ENCODE measurements around the gene RAB27A. TPM values are rescaled to one million over a fixed set of nuclear protein-coding genes. Genes with fewer than 3 reads are reported as not detected.

The RAB27A gene
- total and polyA plus RNA-seq, 2 experiments from 2014 or later: 3.2 to 5.8 TPM

DNA sequence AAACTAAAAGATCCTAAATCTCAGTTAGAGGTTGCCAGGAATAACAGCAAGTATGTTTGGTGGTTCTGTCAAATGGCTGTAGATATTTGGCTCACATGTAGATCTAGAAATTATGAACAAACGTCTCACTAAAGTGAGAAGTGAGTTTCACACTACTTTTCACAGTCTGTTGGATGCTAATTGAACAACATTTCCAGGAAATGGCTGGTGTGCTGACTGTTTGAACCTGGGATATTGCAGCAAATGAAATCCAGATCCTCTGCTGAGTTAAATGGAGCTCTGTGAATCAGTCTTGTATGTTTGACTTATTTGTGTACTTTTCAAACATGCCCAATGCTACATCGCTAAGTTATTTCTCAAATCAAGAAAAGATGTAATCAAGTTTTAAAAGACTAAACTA is 71.6 kb downstream of the RAB27A start:
- H3K27me3 ChIP-seq (ENCODE audit: insufficient read depth): no peaks in the 10 kb centered on the region
- no peaks in the 10 kb centered on the region for H3K9me2 ChIP-seq (ENCODE audit: insufficient read depth)
- Mint-ChIP-seq H3K36me3 (ENCODE audit: low read depth) (no peaks in the 10 kb centered on the region), H3K4me3 (no peak overlapping the region), H3K4me1 (peaks cover 15% of the 10 kb centered on the region), H3K27me3 (ENCODE audit: insufficient read depth, low read depth, poor library complexity) (peaks cover 3% of the 10 kb centered on the region), H3K9me3 (peaks cover 2% of the 10 kb centered on the region; the same call in 2 of the 3 replicates), H3K27ac (no peak overlapping the region)
- no peaks in the 10 kb centered on the region for H3K79me2 ChIP-seq (replicated peaks; ENCODE audit: insufficient read depth)
- H3K27ac ChIP-seq (ENCODE audit: low read depth): no peak overlapping the region
- no peaks in the 10 kb centered on the region for H3K36me3 ChIP-seq (ENCODE audit: insufficient read depth)
- TF ChIP-seq CREB1 (CRISPR knock-in tag; IDR thresholded peaks at IDR 0.05; ENCODE audit: low read depth): no peak
- TF ChIP-seq ETS1 (IDR thresholded peaks at IDR 0.05): no peak
- TF ChIP-seq, protein P1, sequence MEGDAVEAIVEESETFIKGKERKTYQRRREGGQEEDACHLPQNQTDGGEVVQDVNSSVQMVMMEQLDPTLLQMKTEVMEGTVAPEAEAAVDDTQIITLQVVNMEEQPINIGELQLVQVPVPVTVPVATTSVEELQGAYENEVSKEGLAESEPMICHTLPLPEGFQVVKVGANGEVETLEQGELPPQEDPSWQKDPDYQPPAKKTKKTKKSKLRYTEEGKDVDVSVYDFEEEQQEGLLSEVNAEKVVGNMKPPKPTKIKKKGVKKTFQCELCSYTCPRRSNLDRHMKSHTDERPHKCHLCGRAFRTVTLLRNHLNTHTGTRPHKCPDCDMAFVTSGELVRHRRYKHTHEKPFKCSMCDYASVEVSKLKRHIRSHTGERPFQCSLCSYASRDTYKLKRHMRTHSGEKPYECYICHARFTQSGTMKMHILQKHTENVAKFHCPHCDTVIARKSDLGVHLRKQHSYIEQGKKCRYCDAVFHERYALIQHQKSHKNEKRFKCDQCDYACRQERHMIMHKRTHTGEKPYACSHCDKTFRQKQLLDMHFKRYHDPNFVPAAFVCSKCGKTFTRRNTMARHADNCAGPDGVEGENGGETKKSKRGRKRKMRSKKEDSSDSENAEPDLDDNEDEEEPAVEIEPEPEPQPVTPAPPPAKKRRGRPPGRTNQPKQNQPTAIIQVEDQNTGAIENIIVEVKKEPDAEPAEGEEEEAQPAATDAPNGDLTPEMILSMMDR (conservative IDR thresholded peaks at IDR 0.05; ENCODE audit: low read depth in 2 of 2): no peak
- no peak for TF ChIP-seq POLR2AphosphoS5 (IDR thresholded peaks at IDR 0.05; ENCODE audit: low read depth)
- no peak for TF ChIP-seq ZNF331 (CRISPR knock-in tag; IDR thresholded peaks at IDR 0.05; ENCODE audit: low read depth)
- TF ChIP-seq ZNF462 (CRISPR knock-in tag; IDR thresholded peaks at IDR 0.05): no peak
- no peak for TF ChIP-seq NANOG (IDR thresholded peaks at IDR 0.05; ENCODE audit: borderline replicate concordance)
- TF ChIP-seq STAT1 (IDR thresholded peaks at IDR 0.05; ENCODE audit: unreplicated experiment): no peak
- no peak for TF ChIP-seq EZH2phosphoT487 (IDR thresholded peaks at IDR 0.05; ENCODE audit: unreplicated experiment)
- no peak for TF ChIP-seq ZNF114 (CRISPR knock-in tag; IDR thresholded peaks at IDR 0.05)
- no peak for TF ChIP-seq EZH2 (IDR thresholded peaks at IDR 0.05; ENCODE audit: low read depth, unreplicated experiment)
- TF ChIP-seq, protein P2, sequence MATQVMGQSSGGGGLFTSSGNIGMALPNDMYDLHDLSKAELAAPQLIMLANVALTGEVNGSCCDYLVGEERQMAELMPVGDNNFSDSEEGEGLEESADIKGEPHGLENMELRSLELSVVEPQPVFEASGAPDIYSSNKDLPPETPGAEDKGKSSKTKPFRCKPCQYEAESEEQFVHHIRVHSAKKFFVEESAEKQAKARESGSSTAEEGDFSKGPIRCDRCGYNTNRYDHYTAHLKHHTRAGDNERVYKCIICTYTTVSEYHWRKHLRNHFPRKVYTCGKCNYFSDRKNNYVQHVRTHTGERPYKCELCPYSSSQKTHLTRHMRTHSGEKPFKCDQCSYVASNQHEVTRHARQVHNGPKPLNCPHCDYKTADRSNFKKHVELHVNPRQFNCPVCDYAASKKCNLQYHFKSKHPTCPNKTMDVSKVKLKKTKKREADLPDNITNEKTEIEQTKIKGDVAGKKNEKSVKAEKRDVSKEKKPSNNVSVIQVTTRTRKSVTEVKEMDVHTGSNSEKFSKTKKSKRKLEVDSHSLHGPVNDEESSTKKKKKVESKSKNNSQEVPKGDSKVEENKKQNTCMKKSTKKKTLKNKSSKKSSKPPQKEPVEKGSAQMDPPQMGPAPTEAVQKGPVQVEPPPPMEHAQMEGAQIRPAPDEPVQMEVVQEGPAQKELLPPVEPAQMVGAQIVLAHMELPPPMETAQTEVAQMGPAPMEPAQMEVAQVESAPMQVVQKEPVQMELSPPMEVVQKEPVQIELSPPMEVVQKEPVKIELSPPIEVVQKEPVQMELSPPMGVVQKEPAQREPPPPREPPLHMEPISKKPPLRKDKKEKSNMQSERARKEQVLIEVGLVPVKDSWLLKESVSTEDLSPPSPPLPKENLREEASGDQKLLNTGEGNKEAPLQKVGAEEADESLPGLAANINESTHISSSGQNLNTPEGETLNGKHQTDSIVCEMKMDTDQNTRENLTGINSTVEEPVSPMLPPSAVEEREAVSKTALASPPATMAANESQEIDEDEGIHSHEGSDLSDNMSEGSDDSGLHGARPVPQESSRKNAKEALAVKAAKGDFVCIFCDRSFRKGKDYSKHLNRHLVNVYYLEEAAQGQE (IDR thresholded peaks at IDR 0.05; ENCODE audit: unreplicated experiment): no peak
- no peak for TF ChIP-seq JUNB (IDR thresholded peaks at IDR 0.05; ENCODE audit: unreplicated experiment)
- ATAC-seq (no peak), DNase-seq (ENCODE audit: low spot score) (no peak)
- peaks cover 21% of the 10 kb centered on the region for H3K4me1 ChIP-seq (ENCODE audit: insufficient read depth)
- H2AFZ ChIP-seq: no peak overlapping the region
- H4K20me1 ChIP-seq (replicated peaks; ENCODE audit: insufficient read depth): no peaks in the 10 kb centered on the region
- H3K4me3 ChIP-seq: no peak overlapping the region
- no peak overlapping the region for H3K4me2 ChIP-seq
- no peaks in the 10 kb centered on the region for H3F3A ChIP-seq (replicated peaks; ENCODE audit: low read depth)
